ENCODE results near the gene GPR18. TPM values are rescaled to one million over a fixed set of nuclear protein-coding genes. Genes with fewer than 3 reads are reported as not detected.

Gene GPR18
- total and polyA plus RNA-seq, 2 of the 4 experiments (the other 2 are of a cell fraction), result not detected

DNA sequence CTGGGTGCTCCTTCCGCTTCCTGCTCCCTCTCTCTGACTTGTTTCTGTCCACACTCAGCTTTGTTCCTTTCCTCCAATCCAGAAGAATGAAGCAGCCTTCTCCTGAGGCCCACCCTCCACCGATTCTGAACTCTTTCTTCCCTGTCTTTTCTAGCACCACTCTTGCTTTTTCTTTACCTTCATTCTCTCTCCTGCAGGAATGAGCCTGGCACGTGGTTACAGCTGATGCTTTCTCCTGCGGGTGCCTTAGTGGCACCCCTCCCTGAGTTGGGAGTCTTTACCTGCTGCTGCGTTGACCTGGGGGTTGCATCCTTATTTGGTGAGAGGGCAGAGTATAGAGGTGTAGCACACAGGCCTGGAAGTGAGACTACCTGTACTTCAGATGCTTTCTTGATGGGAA, 51.3 kb downstream of the GPR18 start:
- Histone ChIP-seq H3K18ac (ENCODE audit: low read depth, low read length) (no peak overlapping the region), H3K9ac (ENCODE audit: low read depth, low read length) (no peak overlapping the region), H3K14ac (replicated peaks; ENCODE audit: low read depth, low read length) (no peak overlapping the region), H3K9me1 (ENCODE audit: insufficient read depth, low read length) (peaks cover 6% of the 10 kb centered on the region; the same call in 1 of the 2 replicates), H4K91ac (ENCODE audit: insufficient read depth, low read depth, low read length) (no peak overlapping the region), H3K79me1 (ENCODE audit: low read depth in 1 of 2, low read length in 2 of 2) (peaks cover 32 to 73% of the 10 kb centered on the region in 2 experiments), H3K4me3 (ENCODE audit: insufficient read depth, low read depth, low read length) (no peak overlapping the region), H3K27ac (ENCODE audit: insufficient read depth, low read length) (no peak overlapping the region), H2BK120ac (ENCODE audit: low read depth, low read length) (no peak overlapping the region), H2AK5ac (ENCODE audit: low read depth, low read length) (no peak overlapping the region), H3K4me2 (ENCODE audit: low read depth, low read length) (no peak overlapping the region), H2AK9ac (replicated peaks; ENCODE audit: low read depth, low read length, poor library complexity) (no peak overlapping the region), H2BK15ac (ENCODE audit: low read depth, low read length) (no peak overlapping the region), H3K9me3 (ENCODE audit: control insufficient read depth, insufficient read depth, low read length) (no peaks in the 10 kb centered on the region), H3K27me3 (ENCODE audit: control insufficient read depth, insufficient read depth, low read length) (no peaks in the 10 kb centered on the region), H4K8ac (ENCODE audit: low read depth in 2 of 2, low read length in 2 of 2) (no peak overlapping the region), H3K56ac (ENCODE audit: extremely low read depth, insufficient read depth, low read length) (no peak overlapping the region), H2BK20ac (ENCODE audit: low read depth, low read length) (no peak overlapping the region), H3K23ac (ENCODE audit: low read depth, low read length) (no peak overlapping the region), H2AFZ (replicated peaks; ENCODE audit: low read length, poor library complexity) (no peak overlapping the region), H2BK5ac (ENCODE audit: low read depth, low read length, poor library complexity, severe bottlenecking) (no peak overlapping the region), H3K4me1 (ENCODE audit: control insufficient read depth, insufficient read depth, low read length) (peaks cover 2% of the 10 kb centered on the region; the same call in 1 of the 2 replicates), H4K5ac (ENCODE audit: low read depth, low read length) (no peak overlapping the region), H3K4ac (ENCODE audit: low read depth, low read length) (no peak overlapping the region), H4K20me1 (ENCODE audit: insufficient read depth, low read length) (peaks cover 58% of the 10 kb centered on the region), H3K36me3 (ENCODE audit: control insufficient read depth, insufficient read depth, low read length) (peaks cover 3% of the 10 kb centered on the region; the same call in 1 of the 2 replicates)
- CTCF ChIA-PET, result interaction anchor here (1.1 kb wide), 1 partner anchor 12 kb away, joined by 3 read pairs; no protein-coding TSS in a partner anchor
- ATAC-seq (ENCODE audit: low read depth) (no peak), DNase-seq (no peak)
- in situ Hi-C loops (cut with MboI; ENCODE audit: low sequenced_read_pairs) (no loop called here), dilution Hi-C loops (cut with HindIII; ENCODE audit: low sequenced_read_pairs, unreplicated experiment) (no loop called here), intact Hi-C loops (cut with micrococcal nuclease) (no loop called here)
- TF ChIP-seq MAZ (IDR thresholded peaks at IDR 0.05; ENCODE audit: borderline replicate concordance, low read depth, low read length), result no peak
- TF ChIP-seq, protein P1, sequence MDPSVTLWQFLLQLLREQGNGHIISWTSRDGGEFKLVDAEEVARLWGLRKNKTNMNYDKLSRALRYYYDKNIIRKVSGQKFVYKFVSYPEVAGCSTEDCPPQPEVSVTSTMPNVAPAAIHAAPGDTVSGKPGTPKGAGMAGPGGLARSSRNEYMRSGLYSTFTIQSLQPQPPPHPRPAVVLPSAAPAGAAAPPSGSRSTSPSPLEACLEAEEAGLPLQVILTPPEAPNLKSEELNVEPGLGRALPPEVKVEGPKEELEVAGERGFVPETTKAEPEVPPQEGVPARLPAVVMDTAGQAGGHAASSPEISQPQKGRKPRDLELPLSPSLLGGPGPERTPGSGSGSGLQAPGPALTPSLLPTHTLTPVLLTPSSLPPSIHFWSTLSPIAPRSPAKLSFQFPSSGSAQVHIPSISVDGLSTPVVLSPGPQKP (IDR thresholded peaks at IDR 0.05; ENCODE audit: borderline replicate concordance, low read depth, low read length), result no peak
- TF ChIP-seq SMC3 (IDR thresholded peaks at IDR 0.05; ENCODE audit: low read depth, low read length), result no peak
- no peak for TF ChIP-seq RAD21 (IDR thresholded peaks at IDR 0.05; ENCODE audit: low read length)
- TF ChIP-seq RFX5 (IDR thresholded peaks at IDR 0.05; ENCODE audit: low read depth, low read length), result no peak
- TF ChIP-seq CHD1 (IDR thresholded peaks at IDR 0.05; ENCODE audit: low read depth, low read length), result no peak
- TF ChIP-seq, protein P2, sequence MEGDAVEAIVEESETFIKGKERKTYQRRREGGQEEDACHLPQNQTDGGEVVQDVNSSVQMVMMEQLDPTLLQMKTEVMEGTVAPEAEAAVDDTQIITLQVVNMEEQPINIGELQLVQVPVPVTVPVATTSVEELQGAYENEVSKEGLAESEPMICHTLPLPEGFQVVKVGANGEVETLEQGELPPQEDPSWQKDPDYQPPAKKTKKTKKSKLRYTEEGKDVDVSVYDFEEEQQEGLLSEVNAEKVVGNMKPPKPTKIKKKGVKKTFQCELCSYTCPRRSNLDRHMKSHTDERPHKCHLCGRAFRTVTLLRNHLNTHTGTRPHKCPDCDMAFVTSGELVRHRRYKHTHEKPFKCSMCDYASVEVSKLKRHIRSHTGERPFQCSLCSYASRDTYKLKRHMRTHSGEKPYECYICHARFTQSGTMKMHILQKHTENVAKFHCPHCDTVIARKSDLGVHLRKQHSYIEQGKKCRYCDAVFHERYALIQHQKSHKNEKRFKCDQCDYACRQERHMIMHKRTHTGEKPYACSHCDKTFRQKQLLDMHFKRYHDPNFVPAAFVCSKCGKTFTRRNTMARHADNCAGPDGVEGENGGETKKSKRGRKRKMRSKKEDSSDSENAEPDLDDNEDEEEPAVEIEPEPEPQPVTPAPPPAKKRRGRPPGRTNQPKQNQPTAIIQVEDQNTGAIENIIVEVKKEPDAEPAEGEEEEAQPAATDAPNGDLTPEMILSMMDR (conservative IDR thresholded peaks at IDR 0.05; ENCODE audit: low read depth, low read length), result no peak
- no peak for TF ChIP-seq RCOR1 (IDR thresholded peaks at IDR 0.05; ENCODE audit: insufficient replicate concordance, low read length)
- no peak for TF ChIP-seq POLR2A (IDR thresholded peaks at IDR 0.05; ENCODE audit: low read depth, low read length)
- no peak for TF ChIP-seq MAFK (IDR thresholded peaks at IDR 0.05; ENCODE audit: low read depth, low read length)
- TF ChIP-seq NFE2L2 (IDR thresholded peaks at IDR 0.05; ENCODE audit: low read depth, low read length), result no peak
- no peak for TF ChIP-seq BHLHE40 (IDR thresholded peaks at IDR 0.05; ENCODE audit: low read depth, low read length)
- TF ChIP-seq FOS (IDR thresholded peaks at IDR 0.05; ENCODE audit: low read depth, low read length), result no peak
- TF ChIP-seq CEBPB (IDR thresholded peaks at IDR 0.05; ENCODE audit: low read depth, low read length), result no peak
- TF ChIP-seq MXI1 (IDR thresholded peaks at IDR 0.05; ENCODE audit: borderline replicate concordance, low read depth, low read length), result no peak
- TF ChIP-seq, protein P3, sequence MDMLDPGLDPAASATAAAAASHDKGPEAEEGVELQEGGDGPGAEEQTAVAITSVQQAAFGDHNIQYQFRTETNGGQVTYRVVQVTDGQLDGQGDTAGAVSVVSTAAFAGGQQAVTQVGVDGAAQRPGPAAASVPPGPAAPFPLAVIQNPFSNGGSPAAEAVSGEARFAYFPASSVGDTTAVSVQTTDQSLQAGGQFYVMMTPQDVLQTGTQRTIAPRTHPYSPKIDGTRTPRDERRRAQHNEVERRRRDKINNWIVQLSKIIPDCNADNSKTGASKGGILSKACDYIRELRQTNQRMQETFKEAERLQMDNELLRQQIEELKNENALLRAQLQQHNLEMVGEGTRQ (IDR thresholded peaks at IDR 0.05; ENCODE audit: low read depth, low read length), result no peak
- 100% methylated on average over 5 of the region's 5 CpGs; no CpG with 5 or more reads in 1 of the 2 experiments for WGBS, 2 experiments (ENCODE audit: extremely low coverage in 2 of 2, insufficient read length in 1 of 2)
- BruUV-seq (replicated peaks), result no TSS peak
- POLR2A ChIA-PET (ENCODE audit: unreplicated experiment), result no interaction called here

Data from IMR-90 (cell line).